ENCODE measurements around the gene RNF133. TPM values are rescaled to one million over a fixed set of nuclear protein-coding genes. Genes with fewer than 3 reads are reported as not detected.

The RNF133 gene
- total RNA-seq, 1 experiment from 2014 or later = 4.9 TPM

DNA sequence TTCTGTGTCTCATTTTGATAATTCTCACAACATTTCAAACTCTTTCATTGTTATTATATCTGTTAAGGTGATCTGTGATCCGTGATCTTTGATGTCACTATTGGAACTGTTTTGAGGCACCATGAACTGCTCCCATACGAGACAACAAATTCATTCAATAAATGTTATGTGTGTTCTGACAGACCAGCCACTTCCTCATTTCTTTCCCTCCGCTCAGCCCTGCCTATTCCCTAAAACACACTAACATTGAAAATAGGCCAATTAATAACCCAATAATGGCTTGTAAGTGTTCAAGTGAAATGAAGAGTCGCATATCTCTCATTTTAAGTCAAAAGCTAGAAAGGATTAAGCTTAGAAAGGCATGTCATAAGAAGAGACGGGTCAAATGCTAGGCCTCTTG lies 45.2 kb downstream of the RNF133 start:
- H3K27ac ChIP-seq (ENCODE audit: low read depth, low read length, poor library complexity, severe bottlenecking) = no peak overlapping the region
- TF ChIP-seq, protein P1, sequence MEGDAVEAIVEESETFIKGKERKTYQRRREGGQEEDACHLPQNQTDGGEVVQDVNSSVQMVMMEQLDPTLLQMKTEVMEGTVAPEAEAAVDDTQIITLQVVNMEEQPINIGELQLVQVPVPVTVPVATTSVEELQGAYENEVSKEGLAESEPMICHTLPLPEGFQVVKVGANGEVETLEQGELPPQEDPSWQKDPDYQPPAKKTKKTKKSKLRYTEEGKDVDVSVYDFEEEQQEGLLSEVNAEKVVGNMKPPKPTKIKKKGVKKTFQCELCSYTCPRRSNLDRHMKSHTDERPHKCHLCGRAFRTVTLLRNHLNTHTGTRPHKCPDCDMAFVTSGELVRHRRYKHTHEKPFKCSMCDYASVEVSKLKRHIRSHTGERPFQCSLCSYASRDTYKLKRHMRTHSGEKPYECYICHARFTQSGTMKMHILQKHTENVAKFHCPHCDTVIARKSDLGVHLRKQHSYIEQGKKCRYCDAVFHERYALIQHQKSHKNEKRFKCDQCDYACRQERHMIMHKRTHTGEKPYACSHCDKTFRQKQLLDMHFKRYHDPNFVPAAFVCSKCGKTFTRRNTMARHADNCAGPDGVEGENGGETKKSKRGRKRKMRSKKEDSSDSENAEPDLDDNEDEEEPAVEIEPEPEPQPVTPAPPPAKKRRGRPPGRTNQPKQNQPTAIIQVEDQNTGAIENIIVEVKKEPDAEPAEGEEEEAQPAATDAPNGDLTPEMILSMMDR (conservative IDR thresholded peaks at IDR 0.05; ENCODE audit: low read depth, low read length) = no peak
- no peak for TF ChIP-seq EZH2 (IDR thresholded peaks at IDR 0.05; ENCODE audit: borderline replicate concordance, low read depth, low read length, poor library complexity, severe bottlenecking)
- no peaks in the 10 kb centered on the region for H3K36me3 ChIP-seq (ENCODE audit: insufficient read depth, low read length, poor library complexity, severe bottlenecking)
- peaks cover 27% of the 10 kb centered on the region for H3K4me1 ChIP-seq (ENCODE audit: insufficient read depth, low read length, poor library complexity, severe bottlenecking)
- intact Hi-C loops (cut with micrococcal nuclease; ENCODE audit: unreplicated experiment) = no loop called here
- no peaks in the 10 kb centered on the region for H3K9me3 ChIP-seq (ENCODE audit: low read depth, low read length, poor library complexity, severe bottlenecking)
- ChIA-PET POLR2A (ENCODE audit: low non-redundant PET) (interaction anchor here (0.6 to 0.8 kb wide), 2 partner anchors 30 to 117 kb away, joined by 3 read pairs; no protein-coding TSS in a partner anchor), CTCF (no interaction called here)
- no peak overlapping the region for H3K4me3 ChIP-seq (ENCODE audit: low read depth, low read length, poor library complexity, severe bottlenecking)
- DNase-seq (ENCODE audit: low spot score) = no peak
- H3K27me3 ChIP-seq (replicated peaks; ENCODE audit: insufficient read depth, low read depth, low read length, poor library complexity) = no peaks in the 10 kb centered on the region
- no TSS peak for BruUV-seq (replicated peaks)

DNA sequence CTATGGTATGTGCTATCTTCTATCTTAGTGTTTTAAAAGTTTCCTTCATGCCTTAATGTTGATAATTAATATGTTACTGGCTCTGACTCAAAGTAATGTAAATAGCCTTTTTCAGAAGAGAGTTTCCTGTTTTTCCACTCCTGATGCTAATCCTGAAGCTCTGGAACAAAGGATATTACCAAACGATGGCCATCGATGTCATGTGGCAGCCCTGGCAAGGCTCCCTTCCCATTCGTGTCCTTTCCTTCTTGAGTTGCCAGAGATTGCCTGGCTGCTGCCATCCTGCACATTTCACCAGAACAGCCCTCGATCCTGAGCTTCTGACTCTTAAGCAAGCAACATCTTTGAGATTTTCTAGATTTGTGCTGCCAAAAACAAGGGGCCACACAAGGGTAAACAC lies 46.0 kb downstream of the RNF133 start:
- H3K27me3 ChIP-seq (replicated peaks; ENCODE audit: insufficient read depth, low read depth, low read length, poor library complexity) = no peaks in the 10 kb centered on the region
- no peak overlapping the region for H3K4me3 ChIP-seq (ENCODE audit: low read depth, low read length, poor library complexity, severe bottlenecking)
- TF ChIP-seq, protein P1 (conservative IDR thresholded peaks at IDR 0.05; ENCODE audit: low read depth, low read length) = no peak
- no peak for TF ChIP-seq EZH2 (IDR thresholded peaks at IDR 0.05; ENCODE audit: borderline replicate concordance, low read depth, low read length, poor library complexity, severe bottlenecking)
- intact Hi-C loops (cut with micrococcal nuclease; ENCODE audit: unreplicated experiment) = no loop called here
- BruUV-seq (replicated peaks) = no TSS peak
- no peaks in the 10 kb centered on the region for H3K36me3 ChIP-seq (ENCODE audit: insufficient read depth, low read length, poor library complexity, severe bottlenecking)
- peak; percentile 46 for DNase-seq (ENCODE audit: low spot score)
- peaks cover 27% of the 10 kb centered on the region for H3K4me1 ChIP-seq (ENCODE audit: insufficient read depth, low read length, poor library complexity, severe bottlenecking)
- POLR2A ChIA-PET (ENCODE audit: low non-redundant PET) = interaction anchor here (0.6 kb wide), 1 partner anchor 31 kb away, joined by 3 read pairs; no protein-coding TSS in a partner anchor
- CTCF ChIA-PET = no interaction called here
- H3K9me3 ChIP-seq (ENCODE audit: low read depth, low read length, poor library complexity, severe bottlenecking) = no peaks in the 10 kb centered on the region
- no peak overlapping the region for H3K27ac ChIP-seq (ENCODE audit: low read depth, low read length, poor library complexity, severe bottlenecking)

GRCh38 chr7:122651451-122651850 lies 47.5 kb downstream of the RNF133 start:
- POLR2A ChIA-PET (ENCODE audit: low non-redundant PET) = no interaction called here
- intact Hi-C loops (cut with micrococcal nuclease; ENCODE audit: unreplicated experiment) = no loop called here

More at GRCh38 chr7:122651451-122651850, 47.5 kb downstream of the RNF133 start:
- CTCF ChIA-PET = no interaction called here
- H3K9me3 ChIP-seq (ENCODE audit: low read depth, low read length, poor library complexity, severe bottlenecking) = no peaks in the 10 kb centered on the region
- no peak overlapping the region for H3K4me3 ChIP-seq (ENCODE audit: low read depth, low read length, poor library complexity, severe bottlenecking)
- H3K27me3 ChIP-seq (replicated peaks; ENCODE audit: insufficient read depth, low read depth, low read length, poor library complexity) = no peaks in the 10 kb centered on the region
- TF ChIP-seq, protein P1 (conservative IDR thresholded peaks at IDR 0.05; ENCODE audit: low read depth, low read length) = no peak
- no peak for TF ChIP-seq EZH2 (IDR thresholded peaks at IDR 0.05; ENCODE audit: borderline replicate concordance, low read depth, low read length, poor library complexity, severe bottlenecking)
- BruUV-seq (replicated peaks) = no TSS peak
- peaks cover 27% of the 10 kb centered on the region for H3K4me1 ChIP-seq (ENCODE audit: insufficient read depth, low read length, poor library complexity, severe bottlenecking)
- H3K36me3 ChIP-seq (ENCODE audit: insufficient read depth, low read length, poor library complexity, severe bottlenecking) = no peaks in the 10 kb centered on the region
- H3K27ac ChIP-seq (ENCODE audit: low read depth, low read length, poor library complexity, severe bottlenecking) = no peak overlapping the region
- DNase-seq (ENCODE audit: low spot score) = peak; percentile 49

Other genes with a start within 250 kb of the RNF133 start
- 5.4 and 6.1 TPM in 2 replicates for gene RNF148, start 3.8 kb upstream of the RNF133 start, total RNA-seq (2021)
- 74.4 and 81.3 TPM in 2 replicates for gene CADPS2, start 187.3 kb upstream of the RNF133 start, total RNA-seq (2021)

All from A673 (cell line).